AG04450 (cell line): ENCODE measurements around the gene CNIH1. TPM values are rescaled to one million over a fixed set of nuclear protein-coding genes. Genes with fewer than 3 reads are reported as not detected.
"Not testable (repeated sequence)": the region's sequence is repeated elsewhere in the genome, so short reads cannot be mapped to it uniquely, and the experiment has no call there.

Experiments
- CTCF ChIA-PET: fragments of 300-600, 350-600 bp; formaldehyde crosslinking; extraction: SDS; loops from one replicate; lab custom pipeline; 2022; ENCODE audit warnings: antibody characterized with exemption, inconsistent platforms; lab: Charles Lee
- POLR2A ChIA-PET: fragments of 350-600 bp; formaldehyde crosslinking; extraction: SDS; loops from one replicate; lab custom pipeline; 2021; ENCODE audit warnings: antibody characterized with exemption, inconsistent platforms; lab: Yijun Ruan, JAX
- DNase-seq: peaks from one replicate; pipeline ENCODE4 v3.0.0-alpha.2; 2011; ENCODE audit warnings: low read depth, low spot score
- H3K27ac ChIP-seq: one replicate; pipeline ENCODE4 v1.5.1; 2012; ENCODE audit warnings: low read depth, low read length, control low read depth
- H3K27me3 ChIP-seq: one replicate; pipeline ENCODE4 v1.6.0; 2012; ENCODE audit warnings: low read length; ENCODE audit not compliant: control insufficient read depth, insufficient read depth
- H3K4me3 ChIP-seq: 2 replicates; pipeline ENCODE4 v1.5.1; 2011; ENCODE audit warnings: mild to moderate bottlenecking, low read depth, low read length, control low read depth
- H3K9me3 ChIP-seq: 2 replicates; pipeline ENCODE4 v1.5.1; 2012; ENCODE audit warnings: low read length; ENCODE audit not compliant: control insufficient read depth, insufficient read depth
- CTCF ChIP-seq: IDR thresholded peaks from 2 replicates; pipeline ENCODE4 v1.5.1; 2011; ENCODE audit warnings: low read depth, low read length, control low read depth, inconsistent platforms
- polyA plus RNA-seq: library from polyadenylated mRNA; depleted of rRNA; stranded (reverse); fragments of >200 nt; gene quantifications from 2 replicates; pipeline ENCODE4 v1.2.3, GENCODE V29; 2011

The CNIH1 gene
- polyA plus RNA-seq, 1 experiment, result 254 TPM

- no peak overlapping the region for H3K4me3 ChIP-seq
- POLR2A ChIA-PET, result interaction anchor here (0.7 to 1.2 kb wide), 2 partner anchors 13 to 93 kb away, joined by 4 to 7 read pairs; no protein-coding TSS in a partner anchor
- TF ChIP-seq CTCF, result no peak
- DNase-seq, result no peak
- CTCF ChIA-PET, result interaction anchor here (0.7 to 1.8 kb wide), 8 partner anchors 15 to 1637 kb away, joined by 3 to 10 read pairs (median 4); no protein-coding TSS in a partner anchor
- H3K9me3 ChIP-seq, result peaks cover 14% of the 10 kb centered on the region; the same call in 1 of the 2 replicates
- no peaks in the 10 kb centered on the region for H3K27me3 ChIP-seq
- H3K27ac ChIP-seq, result no peak overlapping the region
Measured at GRCh38 chr14:54395716-54396115, 45.5 kb downstream of the CNIH1 start.

- Histone ChIP-seq H3K9me3 (peaks cover 14% of the 10 kb centered on the region; the same call in 1 of the 2 replicates), H3K27me3 (no peaks in the 10 kb centered on the region), H3K27ac (no peak overlapping the region), H3K4me3 (no peak overlapping the region)
- CTCF ChIA-PET, result interaction anchor here (0.5 to 1.3 kb wide), 3 partner anchors 16 to 1839 kb away, joined by 3 read pairs; no protein-coding TSS in a partner anchor
- DNase-seq, result no peak
- POLR2A ChIA-PET, result no interaction called here
- TF ChIP-seq CTCF, result no peak
Measured at GRCh38 chr14:54395284-54395683, 45.9 kb downstream of the CNIH1 start.

- H3K27ac ChIP-seq, result no peak overlapping the region
- POLR2A ChIA-PET, result no interaction called here
- TF ChIP-seq CTCF, result no peak
- CTCF ChIA-PET, result interaction anchor here (0.5 kb wide), 1 partner anchor 1838 kb away, joined by 3 read pairs; no protein-coding TSS in a partner anchor
- H3K9me3 ChIP-seq, result peaks cover 14% of the 10 kb centered on the region; the same call in 1 of the 2 replicates
- no peaks in the 10 kb centered on the region for H3K27me3 ChIP-seq
- no peak for DNase-seq
- no peak overlapping the region for H3K4me3 ChIP-seq
Measured at GRCh38 chr14:54394596-54394995, 46.6 kb downstream of the CNIH1 start.

GRCh38 chr14:54392986-54393884, 47.9 kb downstream of the CNIH1 start:
- H3K9me3 ChIP-seq, result peaks cover 14% of the 10 kb centered on the region; the same call in 1 of the 2 replicates
- DNase-seq, H3K27ac ChIP-seq, H3K4me3 ChIP-seq, CTCF ChIA-PET, H3K27me3 ChIP-seq, POLR2A ChIA-PET: not testable (repeated sequence)

GRCh38 chr14:54392131-54392859, 48.9 kb downstream of the CNIH1 start:
- Histone ChIP-seq H3K27me3 (peaks cover 3% of the 10 kb centered on the region), H3K27ac (no peak overlapping the region), H3K4me3 (no peak overlapping the region), H3K9me3 (peaks cover 14% of the 10 kb centered on the region; the same call in 1 of the 2 replicates)
- DNase-seq, result no peak
- ChIA-PET POLR2A (no interaction called here), CTCF (no interaction called here)
- TF ChIP-seq CTCF, result no peak
